ENCODE data around the gene PAX2. TPM values are rescaled to one million over a fixed set of nuclear protein-coding genes. Genes with fewer than 3 reads are reported as not detected.

PAX2 gene
- total and polyA plus RNA-seq, 2 donors, result 0.09 to 0.43 TPM

DNA sequence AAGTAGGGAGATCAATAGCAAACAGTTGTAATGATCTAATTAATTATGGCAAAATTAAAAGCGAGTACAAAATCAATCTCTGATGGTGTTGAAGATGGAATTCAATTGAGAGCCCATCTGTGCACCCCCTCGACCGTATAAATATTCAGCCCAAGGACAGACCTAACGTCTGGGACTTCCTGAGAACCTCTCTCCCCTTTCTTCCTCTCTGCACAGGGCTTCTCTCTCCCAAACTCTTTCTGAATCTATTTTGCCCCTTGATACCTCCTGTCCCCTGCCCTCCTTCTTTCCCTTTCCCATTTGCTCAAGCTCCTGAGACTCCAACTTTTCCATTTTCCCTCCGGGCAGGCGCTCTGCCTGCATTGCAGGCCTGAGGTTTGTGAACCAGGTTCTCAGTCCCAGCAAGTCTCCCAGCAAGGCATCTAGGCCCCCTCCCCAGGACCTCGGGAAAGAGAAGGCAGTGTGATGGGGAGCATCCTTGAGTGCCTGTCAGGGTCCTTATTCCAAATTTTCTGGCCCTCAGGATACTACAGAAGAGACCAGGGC lies 8.5 kb upstream of the PAX2 start:
- DNase-seq (ENCODE audit: low read depth in 6 of 9, low spot score in 9 of 9), result no peak
- Histone ChIP-seq H3K9me3 (ENCODE audit: control insufficient read depth in 2 of 2, insufficient read depth in 1 of 2, low read length in 1 of 2) (peaks cover 0 to 9% of the 10 kb centered on the region in 2 donors), H3K27ac (ENCODE audit: low read depth in 1 of 2, low read length in 1 of 2) (no peak overlapping the region), H3K36me3 (ENCODE audit: control insufficient read depth in 2 of 2, insufficient read depth in 2 of 2, low read length in 1 of 2) (no peaks in the 10 kb centered on the region), H3K4me3 (ENCODE audit: low read length in 2 of 2) (no peak overlapping the region), H3K4me1 (ENCODE audit: control insufficient read depth in 2 of 2, insufficient read depth in 2 of 2, low read length in 2 of 2) (peaks cover 0 to 2% of the 10 kb centered on the region in 2 donors), H3K27me3 (ENCODE audit: control insufficient read depth in 2 of 2, insufficient read depth in 1 of 2, low read length in 1 of 2) (peaks cover 95 to 100% of the 10 kb centered on the region in 2 donors)
- 55% methylated on average over 7 of the region's 7 CpGs for WGBS

DNA sequence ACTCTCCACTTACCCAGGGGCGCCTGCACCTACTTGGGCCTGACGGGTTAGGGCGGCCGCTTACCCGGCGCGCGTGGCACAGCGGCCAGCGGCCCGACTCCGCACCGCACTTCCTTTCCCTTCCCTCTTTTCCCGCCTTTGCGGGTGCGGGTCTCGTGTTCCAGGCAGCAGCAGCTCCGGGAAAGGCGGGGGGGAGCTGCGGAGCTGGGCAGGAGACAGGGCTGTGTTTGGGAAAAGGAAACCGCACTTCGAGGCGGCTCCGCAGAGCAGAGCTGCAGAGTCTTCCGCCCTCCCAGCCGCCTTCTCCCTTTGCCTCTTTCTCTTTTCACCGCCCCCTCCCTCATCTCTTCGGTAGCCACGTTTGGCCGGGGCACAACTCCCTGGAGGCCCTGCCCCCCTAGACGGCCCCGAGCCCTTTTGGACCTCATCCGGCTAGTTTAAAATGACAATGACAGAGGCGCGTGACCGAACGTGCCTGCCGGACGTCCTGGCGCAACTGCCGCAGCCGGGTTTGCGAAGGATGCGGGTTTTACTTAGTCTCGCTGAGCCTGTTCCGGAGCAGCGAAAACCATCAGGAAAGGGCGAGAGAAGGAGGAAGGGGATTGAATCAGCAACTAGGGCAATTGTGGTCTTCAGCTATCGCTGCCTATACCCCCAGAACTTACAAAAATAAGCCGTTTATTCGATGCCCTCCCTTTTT lies 7.9 kb upstream of the PAX2 start:
- Histone ChIP-seq H3K27me3 (ENCODE audit: control insufficient read depth in 2 of 2, insufficient read depth in 1 of 2, low read length in 1 of 2) (peaks cover 97 to 100% of the 10 kb centered on the region in 2 donors), H3K36me3 (ENCODE audit: control insufficient read depth in 2 of 2, insufficient read depth in 2 of 2, low read length in 1 of 2) (no peaks in the 10 kb centered on the region), H3K27ac (ENCODE audit: low read depth in 1 of 2, low read length in 1 of 2) (no peak overlapping the region), H3K9me3 (ENCODE audit: control insufficient read depth in 2 of 2, insufficient read depth in 1 of 2, low read length in 1 of 2) (peaks cover 0 to 12% of the 10 kb centered on the region in 2 donors), H3K4me3 (ENCODE audit: low read length in 2 of 2) (no peak overlapping the region), H3K4me1 (ENCODE audit: control insufficient read depth in 2 of 2, insufficient read depth in 2 of 2, low read length in 2 of 2) (peaks cover 0 to 2% of the 10 kb centered on the region in 2 donors)
- DNase-seq (ENCODE audit: low read depth in 6 of 9, low spot score in 9 of 9), result no peak
- 4% methylated on average over 51 of the region's 51 CpGs for WGBS

DNA sequence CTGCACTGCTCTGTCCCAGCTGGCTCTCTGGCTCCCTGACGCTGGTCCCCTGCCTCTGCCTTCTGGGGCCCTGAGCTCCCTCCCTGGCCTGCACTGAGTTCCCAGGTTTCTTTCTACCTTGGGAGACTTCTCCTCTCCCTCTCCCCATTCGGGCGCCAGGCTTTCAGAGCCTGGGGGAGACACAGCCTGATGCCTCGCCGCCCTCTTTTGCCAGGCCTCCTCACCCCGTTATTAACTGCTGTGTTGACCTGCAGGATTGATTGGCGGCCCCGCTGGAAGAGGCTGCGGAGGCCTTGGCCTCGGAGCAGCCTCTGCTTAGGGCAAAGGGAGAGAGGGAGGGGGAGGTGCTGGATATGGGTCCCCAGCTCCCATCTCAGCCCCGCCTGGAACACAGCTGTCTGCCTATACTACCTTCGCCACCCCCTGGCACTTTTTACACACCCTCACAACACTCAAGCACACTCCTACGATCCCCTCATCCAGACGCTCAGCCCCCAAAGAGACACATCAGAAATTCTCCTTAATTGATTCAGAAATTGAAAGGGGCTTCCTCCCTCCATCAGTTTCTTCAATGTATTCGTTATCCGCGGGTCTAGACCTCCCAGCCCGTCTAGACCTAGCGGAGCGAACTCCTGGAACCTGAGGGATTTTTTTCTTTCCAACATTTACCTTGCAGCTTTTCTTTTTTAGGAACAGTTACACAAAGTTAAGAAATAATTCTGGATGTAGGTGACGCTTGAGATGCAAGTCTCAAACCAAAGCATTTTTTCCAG lies 7.1 kb upstream of the PAX2 start:
- Histone ChIP-seq H3K4me3 (ENCODE audit: low read length in 2 of 2) (no peak overlapping the region), H3K9me3 (ENCODE audit: control insufficient read depth in 2 of 2, insufficient read depth in 1 of 2, low read length in 1 of 2) (peaks cover 0 to 12% of the 10 kb centered on the region in 2 donors), H3K36me3 (ENCODE audit: control insufficient read depth in 2 of 2, insufficient read depth in 2 of 2, low read length in 1 of 2) (no peaks in the 10 kb centered on the region), H3K27ac (ENCODE audit: low read depth in 1 of 2, low read length in 1 of 2) (no peak overlapping the region), H3K27me3 (ENCODE audit: control insufficient read depth in 2 of 2, insufficient read depth in 1 of 2, low read length in 1 of 2) (peaks cover 96 to 100% of the 10 kb centered on the region in 2 donors), H3K4me1 (ENCODE audit: control insufficient read depth in 2 of 2, insufficient read depth in 2 of 2, low read length in 2 of 2) (peaks cover 0 to 2% of the 10 kb centered on the region in 2 donors)
- DNase-seq (ENCODE audit: low read depth in 6 of 9, low spot score in 9 of 9), result no peak
- WGBS, result 13% methylated on average over 21 of the region's 21 CpGs

DNA sequence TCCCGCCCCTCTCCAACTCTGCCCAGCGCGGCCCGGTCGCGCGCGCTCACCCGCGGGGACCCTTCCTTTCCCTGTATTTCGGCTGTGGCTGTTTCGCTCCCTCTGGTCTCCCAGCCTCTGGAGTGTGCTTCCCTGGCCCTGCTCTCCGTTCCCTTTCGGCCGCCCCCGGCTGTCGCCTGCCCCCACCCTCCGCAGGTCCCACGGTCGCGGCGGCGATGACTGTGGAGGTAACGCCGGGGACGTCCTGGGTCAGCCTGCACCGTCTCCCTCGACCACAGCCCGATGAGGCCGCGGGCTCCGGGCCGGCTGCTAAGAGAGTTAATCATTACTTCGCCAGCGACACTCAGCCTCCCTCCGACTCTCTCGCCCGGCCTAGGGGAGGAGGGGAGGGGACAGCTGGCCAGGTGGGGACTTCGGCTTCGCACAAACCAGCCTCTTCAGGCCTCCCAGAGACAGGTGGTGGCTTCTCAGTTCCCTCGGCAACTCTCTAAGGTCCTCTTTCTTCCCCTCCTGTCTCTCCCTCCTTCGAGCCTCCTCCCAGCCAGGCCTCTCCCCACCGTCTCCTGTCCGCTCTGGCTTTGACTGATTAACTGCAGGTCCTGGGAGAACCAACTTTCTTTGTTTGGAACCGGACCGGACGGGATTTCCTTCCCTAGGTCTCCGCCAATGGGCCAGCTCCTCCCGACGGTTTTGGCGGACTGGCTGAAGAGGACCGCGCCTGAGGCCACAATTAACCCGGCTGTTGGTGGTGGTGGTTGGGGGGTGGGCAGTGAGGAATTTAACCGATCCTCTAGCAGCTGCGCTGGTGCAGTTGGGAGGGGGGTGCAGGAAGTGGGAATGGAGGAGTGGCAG lies 5.6 kb upstream of the PAX2 start:
- no peak for DNase-seq (ENCODE audit: low read depth in 6 of 9, low spot score in 9 of 9)
- Histone ChIP-seq H3K36me3 (ENCODE audit: control insufficient read depth in 2 of 2, insufficient read depth in 2 of 2, low read length in 1 of 2) (no peaks in the 10 kb centered on the region), H3K4me3 (ENCODE audit: low read length in 2 of 2) (no peak overlapping the region), H3K27me3 (ENCODE audit: control insufficient read depth in 2 of 2, insufficient read depth in 1 of 2, low read length in 1 of 2) (peaks cover 97 to 100% of the 10 kb centered on the region in 2 donors), H3K27ac (ENCODE audit: low read depth in 1 of 2, low read length in 1 of 2) (no peak overlapping the region), H3K9me3 (ENCODE audit: control insufficient read depth in 2 of 2, insufficient read depth in 1 of 2, low read length in 1 of 2) (peaks cover 0 to 12% of the 10 kb centered on the region in 2 donors), H3K4me1 (ENCODE audit: control insufficient read depth in 2 of 2, insufficient read depth in 2 of 2, low read length in 2 of 2) (peaks cover 0 to 2% of the 10 kb centered on the region in 2 donors)
- 5% methylated on average over 56 of the region's 56 CpGs for WGBS

DNA sequence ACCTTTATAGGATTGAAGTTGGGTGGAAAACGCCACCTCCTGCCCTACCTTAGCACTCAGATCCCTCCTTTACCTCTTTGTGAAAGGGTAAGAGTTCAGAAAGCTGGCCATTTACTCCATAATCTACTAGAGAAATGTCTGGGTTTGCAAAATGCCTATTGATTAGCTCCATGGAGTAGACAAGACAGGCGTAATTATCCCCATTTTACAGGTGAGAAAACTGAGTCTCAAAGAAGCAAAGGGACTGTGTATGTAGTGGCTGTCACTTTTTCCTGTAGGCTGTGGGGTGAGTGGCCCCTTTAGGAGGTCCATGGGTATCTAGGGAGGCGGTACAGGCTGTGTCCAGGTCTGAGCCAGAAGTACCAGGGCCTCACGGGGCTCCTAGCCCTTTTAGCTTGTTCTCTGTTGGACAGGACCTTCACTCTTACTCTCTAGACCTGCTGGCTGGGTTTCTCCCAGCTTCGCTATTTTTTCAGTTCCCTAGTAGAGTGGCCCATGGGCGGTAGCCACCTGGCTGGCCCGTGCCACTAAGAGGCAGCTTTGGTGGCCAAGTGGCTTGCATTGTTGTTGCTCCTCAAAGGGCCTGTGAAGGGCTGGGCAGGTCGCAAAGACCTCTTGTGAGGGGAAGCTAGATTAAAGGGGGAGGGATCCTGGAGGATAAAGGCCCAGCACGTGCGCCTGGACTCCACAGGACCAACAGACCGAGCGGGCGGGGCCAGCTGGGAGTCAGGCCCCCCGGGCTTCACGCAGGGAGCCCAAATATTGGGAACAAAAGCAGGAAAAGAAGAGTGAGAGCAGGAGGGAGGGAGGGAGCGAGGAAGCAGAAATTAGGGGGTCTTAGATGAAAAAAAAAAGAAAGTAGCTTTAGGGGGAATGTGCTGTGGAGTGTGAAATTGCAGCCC lies 4.7 kb upstream of the PAX2 start:
- WGBS, result 20% methylated on average over 16 of the region's 16 CpGs
- DNase-seq (ENCODE audit: low read depth in 6 of 9, low spot score in 9 of 9), result no peak
- H3K9me3 ChIP-seq (ENCODE audit: control insufficient read depth in 2 of 2, insufficient read depth in 1 of 2, low read length in 1 of 2), result peaks cover 0 to 12% of the 10 kb centered on the region in 2 donors
- H3K27me3 ChIP-seq (ENCODE audit: control insufficient read depth in 2 of 2, insufficient read depth in 1 of 2, low read length in 1 of 2), result peaks cover 97 to 100% of the 10 kb centered on the region in 2 donors
- H3K4me1 ChIP-seq (ENCODE audit: control insufficient read depth in 2 of 2, insufficient read depth in 2 of 2, low read length in 2 of 2), result peaks cover 0 to 2% of the 10 kb centered on the region in 2 donors
- H3K27ac ChIP-seq (ENCODE audit: low read depth in 1 of 2, low read length in 1 of 2), result no peak overlapping the region
- H3K4me3 ChIP-seq (ENCODE audit: low read length in 2 of 2), result no peak overlapping the region
- H3K36me3 ChIP-seq (ENCODE audit: control insufficient read depth in 2 of 2, insufficient read depth in 2 of 2, low read length in 1 of 2), result no peaks in the 10 kb centered on the region

DNA sequence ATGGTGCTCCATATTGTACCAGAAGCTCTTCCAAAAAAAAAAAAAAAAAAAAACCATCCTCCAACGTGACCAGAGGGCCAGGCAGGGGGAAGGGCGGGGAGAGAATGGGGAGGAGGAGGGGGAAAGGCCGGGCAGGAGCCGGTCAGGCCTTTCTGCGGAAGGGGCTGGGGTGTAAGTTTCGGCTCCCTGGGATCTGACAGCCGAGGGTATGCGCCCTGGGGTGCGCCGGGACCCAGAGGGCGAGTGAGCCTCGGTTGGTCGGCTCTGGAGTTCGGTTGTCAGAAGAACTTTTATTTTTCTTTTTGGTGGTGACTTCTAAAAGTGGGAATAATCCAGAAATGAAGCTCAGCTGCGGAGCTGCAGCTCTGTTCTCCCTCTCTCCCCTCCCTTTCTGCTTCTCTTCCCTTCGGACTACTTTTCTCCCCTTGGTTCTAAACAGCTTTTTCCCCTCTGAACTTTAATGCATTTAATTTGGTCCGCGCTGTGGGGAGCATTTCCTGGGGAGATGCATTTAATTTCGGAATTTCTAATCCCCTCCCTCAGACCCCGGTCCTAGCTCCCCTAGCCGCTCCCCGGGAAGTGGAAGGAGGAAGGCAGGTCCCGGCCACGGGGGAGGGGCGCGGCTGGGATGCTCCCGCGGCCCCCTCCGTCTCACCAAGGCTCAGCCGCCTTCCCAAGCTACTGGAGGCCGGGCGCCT lies 3.9 kb upstream of the PAX2 start:
- no peak for DNase-seq (ENCODE audit: low read depth in 6 of 9, low spot score in 9 of 9)
- Histone ChIP-seq H3K9me3 (ENCODE audit: control insufficient read depth in 2 of 2, insufficient read depth in 1 of 2, low read length in 1 of 2) (peaks cover 1 to 12% of the 10 kb centered on the region in 2 donors), H3K4me3 (ENCODE audit: low read length in 2 of 2) (no peak overlapping the region), H3K27ac (ENCODE audit: low read depth in 1 of 2, low read length in 1 of 2) (no peak overlapping the region), H3K4me1 (ENCODE audit: control insufficient read depth in 2 of 2, insufficient read depth in 2 of 2, low read length in 2 of 2) (peaks cover 0 to 2% of the 10 kb centered on the region in 2 donors), H3K27me3 (ENCODE audit: control insufficient read depth in 2 of 2, insufficient read depth in 1 of 2, low read length in 1 of 2) (peaks cover 96 to 100% of the 10 kb centered on the region in 2 donors), H3K36me3 (ENCODE audit: control insufficient read depth in 2 of 2, insufficient read depth in 2 of 2, low read length in 1 of 2) (no peaks in the 10 kb centered on the region)
- 7% methylated on average over 32 of the region's 32 CpGs for WGBS

DNA sequence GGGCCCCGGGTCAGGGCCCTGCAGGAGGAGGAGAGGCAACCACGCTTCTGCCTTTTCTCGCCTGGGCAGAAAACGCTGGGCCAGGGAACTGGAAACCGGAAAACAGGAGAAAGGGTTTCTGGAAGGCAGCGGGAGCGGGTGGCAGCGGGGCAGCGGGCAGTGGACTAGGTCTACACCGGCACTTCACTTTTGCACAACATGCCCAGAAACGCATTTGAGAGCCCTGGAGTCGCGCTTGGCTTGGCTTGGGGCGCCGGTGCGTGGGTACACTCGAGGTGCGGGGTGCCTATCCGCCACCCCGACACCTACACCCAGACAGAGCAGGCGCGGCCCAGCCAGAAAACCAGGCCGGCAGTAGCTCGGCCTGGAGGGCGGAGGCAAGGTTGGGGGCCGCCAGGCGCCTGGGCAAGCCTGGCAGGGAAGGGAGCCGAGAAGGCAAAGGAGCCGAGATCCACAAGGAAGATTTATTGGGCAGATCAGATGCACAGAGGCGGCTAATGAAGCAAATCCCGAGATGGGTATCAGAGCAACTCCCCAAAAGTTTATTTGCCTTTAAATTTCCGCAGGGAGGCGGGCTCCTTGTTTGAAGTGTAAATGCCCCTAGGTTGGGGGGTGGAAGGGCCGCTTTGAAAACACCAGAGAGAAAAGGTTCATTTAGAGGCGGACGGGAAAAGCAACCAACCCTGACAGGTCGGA lies 3.2 kb upstream of the PAX2 start:
- peaks cover 1 to 12% of the 10 kb centered on the region in 2 donors for H3K9me3 ChIP-seq (ENCODE audit: control insufficient read depth in 2 of 2, insufficient read depth in 1 of 2, low read length in 1 of 2)
- H3K36me3 ChIP-seq (ENCODE audit: control insufficient read depth in 2 of 2, insufficient read depth in 2 of 2, low read length in 1 of 2), result no peaks in the 10 kb centered on the region
- 7% methylated on average over 37 of the region's 37 CpGs for WGBS
- H3K4me1 ChIP-seq (ENCODE audit: control insufficient read depth in 2 of 2, insufficient read depth in 2 of 2, low read length in 2 of 2), result peaks cover 0 to 2% of the 10 kb centered on the region in 2 donors
- no peak for DNase-seq (ENCODE audit: low read depth in 6 of 9, low spot score in 9 of 9)
- H3K4me3 ChIP-seq (ENCODE audit: low read length in 2 of 2), result no peak overlapping the region
- H3K27ac ChIP-seq (ENCODE audit: low read depth in 1 of 2, low read length in 1 of 2), result no peak overlapping the region
- H3K27me3 ChIP-seq (ENCODE audit: control insufficient read depth in 2 of 2, insufficient read depth in 1 of 2, low read length in 1 of 2), result peaks cover 95 to 100% of the 10 kb centered on the region in 2 donors
